HCT116 (cell line): Measurements from ENCODE around the gene ERBB4. TPM values are rescaled to one million over a fixed set of nuclear protein-coding genes. Genes with fewer than 3 reads are reported as not detected.

ENCODE experiments used
- ATAC-seq: fragments of 200-7000 bp; cut with Tn5 transposase; 2 replicates; pipeline ENCODE4 v1.9.1; 2020; ENCODE audit warnings: mild to moderate bottlenecking, moderate library complexity
- BruUV-seq: library from RNA; stranded (reverse); fragments of 400-500 nt; replicated peaks from 2 replicates; lab custom pipeline; 2021; lab: Mats Ljungman, UMichigan
- CTCF ChIA-PET: fragments of 300-600 bp; sonication (Branson Sonifier 250); formaldehyde crosslinking; loops from one replicate; lab custom pipeline; 2021; ENCODE audit warnings: antibody characterized with exemption; lab: Charles Lee
- POLR2A ChIA-PET: fragments of 300-600, 350-600 bp; sonication (Branson Sonifier 250); formaldehyde crosslinking; loops from one replicate; lab custom pipeline; 2021; ENCODE audit warnings: antibody characterized with exemption; lab: Charles Lee
- RAD21 ChIA-PET, 2 experiments: fragments of 300-600 bp; sonication (Branson Sonifier 250); formaldehyde crosslinking; loops; one replicate each; lab custom pipeline; 2023; ENCODE audit warnings: low total read pairs in 2 of 2; ENCODE audit not compliant: uncharacterized antibody in 2 of 2, unreplicated experiment in 2 of 2, low non-redundant PET in 1 of 2; lab: Charles Lee
- DNase-seq: peaks from one replicate; pipeline ENCODE4 v3.0.0-alpha.2; 2010; ENCODE audit warnings: low read depth, low spot score
- H2AFZ ChIP-seq: fragments of 200-600 bp; shearing (Covaris generic), sonication (generic); 2 replicates; pipeline ENCODE4 v1.6.1; 2017; ENCODE audit warnings: low read depth, mixed run types, mixed read lengths, antibody characterized with exemption, low read length; ENCODE audit not compliant: poor library complexity, severe bottlenecking
- H3K27ac ChIP-seq: 2 replicates; pipeline ENCODE4 v1.5.1; 2012; ENCODE audit warnings: low read depth, low read length
- H3K27me3 ChIP-seq: fragments of 200-600 bp; sonication (generic); 2 replicates; pipeline ENCODE4 v1.6.1; 2016; ENCODE audit warnings: mixed run types, low read length, mixed read lengths; ENCODE audit not compliant: insufficient read depth
- H3K36me3 ChIP-seq, 2 experiments: fragments of 200-500 bp in 1 of 2; fragments of 200-600 bp in 1 of 2; sonication (Bioruptor generic) in 1 of 2; sonication (generic) in 1 of 2; 2 replicates each; pipeline versions ENCODE4 v1.5.1 to v1.6.1; 2014 to 2016; ENCODE audit warnings: low read length in 2 of 2, inconsistent platforms in 1 of 2, mixed read lengths in 1 of 2, mixed run types in 1 of 2; ENCODE audit not compliant: insufficient read depth in 2 of 2, control insufficient read depth in 1 of 2
- H3K4me1 ChIP-seq, 2 experiments: fragments of 200-600 bp in 1 of 2; sonication (generic) in 1 of 2; 2 replicates each; pipeline versions ENCODE4 v1.5.1 to v1.6.1; 2012 to 2017; ENCODE audit warnings: low read length in 2 of 2, inconsistent platforms in 1 of 2, mild to moderate bottlenecking in 1 of 2, mixed read lengths in 1 of 2, mixed run types in 1 of 2, moderate library complexity in 1 of 2; ENCODE audit not compliant: insufficient read depth in 2 of 2, control insufficient read depth in 1 of 2
- H3K4me2 ChIP-seq: fragments of 200-600 bp; sonication (generic); 2 replicates; pipeline ENCODE4 v1.6.1; 2017; ENCODE audit warnings: mixed run types, low read length, mixed read lengths
- H3K4me3 ChIP-seq, 2 experiments: fragments of 200-600 bp in 1 of 2; sonication (generic) in 1 of 2; replicated peaks in 1 of 2; 2 replicates each; pipeline ENCODE4 v1.5.1; 2011 to 2016; ENCODE audit warnings: low read length in 2 of 2, control low read depth in 1 of 2, low read depth in 1 of 2, mild to moderate bottlenecking in 1 of 2, mixed read lengths in 1 of 2, mixed run types in 1 of 2
- H3K79me2 ChIP-seq: fragments of 200-600 bp; sonication (generic); 2 replicates; pipeline ENCODE4 v1.6.1; 2017; ENCODE audit warnings: mild to moderate bottlenecking, mixed run types, low read length, moderate library complexity, mixed read lengths; ENCODE audit not compliant: insufficient read depth
- H3K9ac ChIP-seq: fragments of 200-600 bp; sonication (generic); 2 replicates; pipeline ENCODE4 v1.6.1; 2016; ENCODE audit warnings: low read length, mixed read lengths
- H3K9me2 ChIP-seq: fragments of 200-600 bp; sonication (generic), shearing (Covaris generic); 2 replicates; pipeline ENCODE4 v1.6.1; 2017; ENCODE audit warnings: mixed run types, mild to moderate bottlenecking, moderate library complexity; ENCODE audit not compliant: insufficient read depth
- H3K9me3 ChIP-seq, 2 experiments: fragments of 200-500 bp in 1 of 2; fragments of 200-600 bp in 1 of 2; sonication (Bioruptor generic) in 1 of 2; sonication (generic) in 1 of 2; 2 replicates each; pipeline ENCODE4 v1.6.1; 2014 to 2017; ENCODE audit warnings: low read length in 2 of 2, mixed read lengths in 2 of 2, inconsistent platforms in 1 of 2, low read depth in 1 of 2, mild to moderate bottlenecking in 1 of 2, mixed run types in 1 of 2, moderate library complexity in 1 of 2; ENCODE audit not compliant: control insufficient read depth in 1 of 2, insufficient read depth in 1 of 2
- H4K20me1 ChIP-seq: fragments of 200-600 bp; sonication (generic), shearing (Covaris generic); 2 replicates; pipeline ENCODE4 v1.6.1; 2017; ENCODE audit warnings: mixed run types, mild to moderate bottlenecking, moderate library complexity; ENCODE audit not compliant: insufficient read depth
- EZH2phosphoT487 ChIP-seq: fragments of 200-600 bp; IDR thresholded peaks from 2 replicates; pipeline ENCODE4 v1.6.1; 2018; ENCODE audit warnings: antibody characterized with exemption, borderline replicate concordance
- FOSL1 ChIP-seq: IDR thresholded peaks from 2 replicates; pipeline ENCODE4 v1.6.1; 2012; ENCODE audit warnings: low read depth
- JUND ChIP-seq: IDR thresholded peaks from 2 replicates; pipeline ENCODE4 v1.6.1; 2012
- MAX ChIP-seq: IDR thresholded peaks from 2 replicates; pipeline ENCODE4 v1.6.1; 2012
- POLR2A ChIP-seq: IDR thresholded peaks from 2 replicates; pipeline ENCODE4 v1.7.0; 2011; ENCODE audit warnings: borderline replicate concordance; ENCODE audit not compliant: insufficient read depth, insufficient read length; ENCODE audit errors: extremely low read depth
- ZBTB33 ChIP-seq: IDR thresholded peaks from 2 replicates; pipeline ENCODE4 v1.6.1; 2011; ENCODE audit warnings: mild to moderate bottlenecking, low read length, moderate library complexity; ENCODE audit not compliant: insufficient replicate concordance; ENCODE audit errors: extremely low read depth
- intact Hi-C: fragments of 100-400 bp; cut with micrococcal nuclease; formaldehyde crosslinking; loops from 2 replicates; pipeline ENCODE4 v1.10.0; 2022
- total RNA-seq: library from RNA; stranded (reverse); gene quantifications from one replicate; pipeline ENCODE4 v1.2.1, GENCODE V29; 2021; ENCODE audit not compliant: unreplicated experiment

ERBB4 gene
- total RNA-seq, 1 experiment from 2014 or later, result 0.10 TPM

GRCh38 chr2:212142631-212143030 lies 396.0 kb downstream of the ERBB4 start (continued):
- TF ChIP-seq ZBTB33, result no peak
- TF ChIP-seq FOSL1, result no peak
- TF ChIP-seq JUND, result no peak
- no peak for TF ChIP-seq MAX

GRCh38 chr2:212141499-212141898 lies 397.1 kb downstream of the ERBB4 start:
- Histone ChIP-seq H3K27me3 (no peaks in the 10 kb centered on the region), H3K79me2 (no peaks in the 10 kb centered on the region), H2AFZ (no peak overlapping the region), H3K9ac (no peak overlapping the region), H3K9me3 (no peaks in the 10 kb centered on the region), H4K20me1 (no peaks in the 10 kb centered on the region), H3K4me2 (no peak overlapping the region), H3K27ac (no peak overlapping the region), H3K9me2 (no peaks in the 10 kb centered on the region), H3K36me3 (no peaks in the 10 kb centered on the region), H3K4me3 (no peak overlapping the region), H3K4me1 (no peaks in the 10 kb centered on the region)
- ATAC-seq, result no peak
- intact Hi-C loops, result loop anchor here (10.0 kb wide), 1 partner anchor 397 kb away; no protein-coding TSS in a partner anchor
- no TSS peak for BruUV-seq
- RAD21 ChIA-PET, result no interaction called here
- CTCF ChIA-PET, result no interaction called here
- no peak for DNase-seq
- POLR2A ChIA-PET, result no interaction called here
- TF ChIP-seq POLR2A, result no peak
- TF ChIP-seq EZH2phosphoT487, result no peak
